Progenitor cell of endocrine pancreas (in vitro differentiated cells): ENCODE data around the gene GPRC5C. TPM values are rescaled to one million over a fixed set of nuclear protein-coding genes. Genes with fewer than 3 reads are reported as not detected.

Source experiments
- DNase-seq: peaks from one replicate; pipeline ENCODE4 v3.0.0; 2021; ENCODE audit warnings: low spot score; ENCODE audit not compliant: unreplicated experiment
- H3K27ac Mint-ChIP-seq: 2 replicates; pipeline ENCODE4 v1.8.0; 2021; ENCODE audit warnings: mild to moderate bottlenecking, moderate library complexity, mixed read lengths
- H3K27me3 Mint-ChIP-seq: 2 replicates; pipeline ENCODE4 v1.8.0; 2021; ENCODE audit warnings: mixed read lengths
- H3K36me3 Mint-ChIP-seq: 2 replicates; pipeline ENCODE4 v1.8.0; 2022; ENCODE audit warnings: mixed read lengths; ENCODE audit not compliant: insufficient read depth
- H3K4me1 Mint-ChIP-seq: 2 replicates; pipeline ENCODE4 v1.8.0; 2021; ENCODE audit warnings: low read depth, mixed read lengths
- H3K4me3 Mint-ChIP-seq: 2 replicates; pipeline ENCODE4 v1.8.0; 2021; ENCODE audit warnings: low read depth, mild to moderate bottlenecking, moderate library complexity, mixed read lengths
- H3K9me3 Mint-ChIP-seq: 2 replicates; pipeline ENCODE4 v1.8.0; 2021; ENCODE audit warnings: low read depth, mixed read lengths
- CTCF ChIP-seq: fragments of 200-600 bp; sonication (generic); IDR thresholded peaks from one replicate; pipeline ENCODE4 v1.5.0; 2021; ENCODE audit warnings: antibody characterized with exemption, mild to moderate bottlenecking; ENCODE audit not compliant: unreplicated experiment
- total RNA-seq: library from RNA; stranded (reverse); gene quantifications from 2 replicates; pipeline ENCODE4 v1.2.1, GENCODE V29; 2021

Gene GPRC5C
- total RNA-seq, 1 donor from 2014 or later, result 207 TPM

DNA sequence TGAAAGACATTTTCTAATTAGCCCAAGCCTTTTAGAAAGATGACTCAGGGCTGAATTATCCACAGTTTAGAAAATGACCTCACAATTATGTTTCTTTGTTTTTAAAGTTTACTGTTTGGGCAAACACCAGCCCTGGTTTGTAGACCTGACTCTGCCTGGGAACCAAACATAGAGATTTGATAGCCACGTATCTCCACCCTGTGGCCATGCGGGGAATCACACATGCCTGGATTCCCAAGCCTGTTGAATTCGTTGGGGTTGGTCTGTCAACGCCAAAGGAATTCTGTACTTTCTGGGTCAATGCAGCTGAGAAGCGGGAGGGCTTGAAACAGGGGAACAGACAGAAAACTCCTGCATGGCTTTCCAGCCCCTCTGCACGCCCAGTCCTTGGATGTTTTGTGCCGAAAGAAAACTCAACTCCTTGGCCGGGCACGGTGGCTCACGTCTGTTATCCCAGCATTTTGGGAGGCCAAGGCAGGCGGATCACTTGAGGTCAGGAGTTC, 61.5 kb downstream of the GPRC5C start:
- TF ChIP-seq CTCF, result peak; percentile 88
- H3K4me1 Mint-ChIP-seq, result peaks cover 12% of the 10 kb centered on the region
- DNase-seq, result peak; percentile 72
- H3K36me3 Mint-ChIP-seq, result no peaks in the 10 kb centered on the region
- no peak overlapping the region for H3K4me3 Mint-ChIP-seq
- H3K27me3 Mint-ChIP-seq, result no peaks in the 10 kb centered on the region
- H3K9me3 Mint-ChIP-seq, result peaks cover 6% of the 10 kb centered on the region
- H3K27ac Mint-ChIP-seq, result peak overlapping the region; percentile 90

Other genes starting within 250 kb of the GPRC5C start
- 798 and 811 TPM in 2 replicates for gene RPL38, start 228.4 kb upstream of the GPRC5C start, total RNA-seq
- 0.69 and 1.1 TPM in 2 replicates for gene TTYH2, start 218.5 kb upstream of the GPRC5C start, total RNA-seq
- not detected in 2 replicates for gene DNAI2, start 157.9 kb upstream of the GPRC5C start, total RNA-seq
- gene KIF19, start 105.9 kb upstream of the GPRC5C start, total RNA-seq, result 1.7 and 2.2 TPM in 2 replicates
- 2.8 and 3.4 TPM in 2 replicates for gene BTBD17, start 70.2 kb upstream of the GPRC5C start, total RNA-seq
- gene GPR142, start 64.6 kb upstream of the GPRC5C start, total RNA-seq, result 6.0 and 6.6 TPM in 2 replicates
- 3.9 and 4.5 TPM in 2 replicates for gene CD300A, start 34.5 kb downstream of the GPRC5C start, total RNA-seq
- gene CD300LB, start 99.4 kb downstream of the GPRC5C start, total RNA-seq, result not detected in 2 replicates
- gene CD300C, start 114.0 kb downstream of the GPRC5C start, total RNA-seq, result not detected in 2 replicates
- not detected in 2 replicates for gene CD300H, start 135.4 kb downstream of the GPRC5C start, total RNA-seq
- not detected in 2 replicates for gene CD300LD, start 160.2 kb downstream of the GPRC5C start, total RNA-seq
- gene CD300E, start 191.7 kb downstream of the GPRC5C start, total RNA-seq, result not detected in 2 replicates